Measurements from ENCODE around the gene F9. TPM values are rescaled to one million over a fixed set of nuclear protein-coding genes. Genes with fewer than 3 reads are reported as not detected.

The F9 gene
- total RNA-seq, 1 donor from 2014 or later, result not detected

DNA sequence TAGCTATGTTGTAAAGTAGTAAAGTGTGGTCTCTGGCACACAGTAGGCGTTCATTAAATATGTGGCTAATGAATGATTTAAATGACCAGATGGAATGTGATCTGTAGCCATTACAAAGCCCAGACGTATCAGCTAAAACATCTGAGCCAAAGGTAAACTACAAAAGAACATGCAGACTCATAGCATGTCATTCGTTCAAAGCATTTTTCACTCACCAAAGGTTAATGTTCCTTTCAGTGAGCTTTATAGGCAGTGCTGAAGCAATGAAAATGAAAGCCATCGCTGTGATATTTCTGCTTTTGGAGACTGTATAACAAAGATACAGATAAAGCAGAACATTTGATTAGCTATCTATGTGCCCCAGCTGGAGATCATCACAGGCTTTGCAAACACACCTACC lies 50.5 kb downstream of the F9 start:
- no peak overlapping the region for H3K9ac ChIP-seq (ENCODE audit: low read depth in 1 of 3, low read length in 3 of 3)
- H3K36me3 ChIP-seq (ENCODE audit: control insufficient read depth in 3 of 3, insufficient read depth in 3 of 3, low read length in 3 of 3), result no peaks in the 10 kb centered on the region
- H3K4me3 ChIP-seq (ENCODE audit: low read length in 3 of 3), result no peak overlapping the region
- H3K4me1 ChIP-seq (ENCODE audit: control insufficient read depth in 3 of 3, insufficient read depth in 3 of 3, low read length in 3 of 3), result no peaks in the 10 kb centered on the region
- no peak overlapping the region for H3K27ac ChIP-seq (ENCODE audit: low read depth, low read length)
- H3K27me3 ChIP-seq (ENCODE audit: control insufficient read depth in 3 of 3, insufficient read depth in 3 of 3, low read length in 3 of 3), result no peaks in the 10 kb centered on the region
- H3K9me3 ChIP-seq (ENCODE audit: control insufficient read depth in 3 of 3, low read length in 3 of 3), result no peaks in the 10 kb centered on the region

DNA sequence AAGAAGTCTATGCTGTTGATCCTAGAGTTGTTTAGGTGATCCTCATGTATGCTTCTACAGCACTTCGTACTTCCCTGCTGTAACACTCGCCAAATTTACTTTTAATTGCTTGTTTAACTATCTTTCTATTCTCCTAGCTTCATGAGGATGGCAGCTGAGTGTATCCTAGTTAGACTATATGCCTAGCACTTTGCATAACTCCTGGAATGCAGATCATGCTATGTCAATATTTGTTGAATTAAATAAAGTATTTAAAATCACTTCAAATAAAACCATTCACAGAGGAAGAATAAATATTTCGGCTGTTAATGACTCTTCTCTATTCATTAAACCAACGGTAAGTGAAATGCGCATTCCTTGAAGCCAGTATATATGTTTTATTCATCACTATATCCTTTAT lies 55.1 kb downstream of the F9 start:
- Histone ChIP-seq H3K36me3 (ENCODE audit: control insufficient read depth in 3 of 3, insufficient read depth in 3 of 3, low read length in 3 of 3) (no peaks in the 10 kb centered on the region), H3K27me3 (ENCODE audit: control insufficient read depth in 3 of 3, insufficient read depth in 3 of 3, low read length in 3 of 3) (no peaks in the 10 kb centered on the region), H3K27ac (ENCODE audit: low read depth, low read length) (no peak overlapping the region), H3K9ac (ENCODE audit: low read depth in 1 of 3, low read length in 3 of 3) (no peak overlapping the region), H3K9me3 (ENCODE audit: control insufficient read depth in 3 of 3, low read length in 3 of 3) (no peaks in the 10 kb centered on the region), H3K4me1 (ENCODE audit: control insufficient read depth in 3 of 3, insufficient read depth in 3 of 3, low read length in 3 of 3) (no peaks in the 10 kb centered on the region), H3K4me3 (ENCODE audit: low read length in 3 of 3) (no peak overlapping the region)

DNA sequence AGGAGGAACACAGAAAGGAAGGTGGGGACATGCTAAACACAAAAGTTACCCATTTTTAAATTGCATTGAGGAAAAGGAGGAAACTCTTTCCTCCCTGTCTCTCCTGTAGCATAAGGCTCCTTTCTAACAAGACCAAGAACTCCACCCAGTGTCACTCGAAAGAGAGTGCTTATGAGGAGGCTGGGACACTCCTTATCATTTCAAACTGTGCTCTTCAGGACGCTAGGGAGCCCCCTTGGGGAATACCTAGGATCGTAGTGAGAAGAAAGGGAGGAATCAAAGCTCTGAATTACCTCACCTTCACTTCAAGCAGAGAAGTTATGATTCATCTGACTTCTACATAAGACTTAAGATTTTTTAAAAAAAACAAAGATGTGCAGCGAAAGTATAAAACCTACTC lies 65.5 kb downstream of the F9 start:
- no peak overlapping the region for H3K4me3 ChIP-seq (ENCODE audit: low read length in 3 of 3)
- H3K36me3 ChIP-seq (ENCODE audit: control insufficient read depth in 3 of 3, insufficient read depth in 3 of 3, low read length in 3 of 3), result no peaks in the 10 kb centered on the region
- H3K4me1 ChIP-seq (ENCODE audit: control insufficient read depth in 3 of 3, insufficient read depth in 3 of 3, low read length in 3 of 3), result no peaks in the 10 kb centered on the region
- H3K27me3 ChIP-seq (ENCODE audit: control insufficient read depth in 3 of 3, insufficient read depth in 3 of 3, low read length in 3 of 3), result no peaks in the 10 kb centered on the region
- no peak overlapping the region for H3K9ac ChIP-seq (ENCODE audit: low read depth in 1 of 3, low read length in 3 of 3)
- H3K27ac ChIP-seq (ENCODE audit: low read depth, low read length), result no peak overlapping the region
- no peaks in the 10 kb centered on the region for H3K9me3 ChIP-seq (ENCODE audit: control insufficient read depth in 3 of 3, low read length in 3 of 3)

DNA sequence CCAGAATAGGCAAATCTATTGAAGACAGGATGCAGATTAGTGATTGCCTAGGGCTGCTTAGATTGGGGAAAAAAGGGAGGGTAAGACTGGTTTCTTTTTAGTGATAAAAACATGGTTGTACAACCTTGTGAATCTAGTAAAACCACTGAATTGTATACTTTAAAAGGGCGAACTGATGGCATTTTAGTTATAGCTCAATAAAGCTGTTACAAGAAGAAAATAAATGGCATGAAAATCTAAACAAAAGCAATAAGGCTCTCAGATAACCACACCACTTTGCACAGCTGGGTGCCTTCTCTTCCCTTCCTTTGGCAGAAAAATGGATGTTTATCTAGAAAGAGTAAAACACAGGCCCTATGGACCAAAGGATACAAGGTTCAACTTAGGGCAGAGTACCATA lies 69.6 kb downstream of the F9 start:
- no peaks in the 10 kb centered on the region for H3K36me3 ChIP-seq (ENCODE audit: control insufficient read depth in 3 of 3, insufficient read depth in 3 of 3, low read length in 3 of 3)
- no peaks in the 10 kb centered on the region for H3K27me3 ChIP-seq (ENCODE audit: control insufficient read depth in 3 of 3, insufficient read depth in 3 of 3, low read length in 3 of 3)
- no peak overlapping the region for H3K27ac ChIP-seq (ENCODE audit: low read depth, low read length)
- no peaks in the 10 kb centered on the region for H3K4me1 ChIP-seq (ENCODE audit: control insufficient read depth in 3 of 3, insufficient read depth in 3 of 3, low read length in 3 of 3)
- no peak overlapping the region for H3K9ac ChIP-seq (ENCODE audit: low read depth in 1 of 3, low read length in 3 of 3)
- H3K4me3 ChIP-seq (ENCODE audit: low read length in 3 of 3), result no peak overlapping the region
- H3K9me3 ChIP-seq (ENCODE audit: control insufficient read depth in 3 of 3, low read length in 3 of 3), result no peaks in the 10 kb centered on the region

Other genes with a start within 250 kb of the F9 start
- gene MCF2, start 177.4 kb downstream of the F9 start, total RNA-seq, result 0.52 TPM